ENCODE data around the gene CGNL1.

CGNL1 gene

DNA sequence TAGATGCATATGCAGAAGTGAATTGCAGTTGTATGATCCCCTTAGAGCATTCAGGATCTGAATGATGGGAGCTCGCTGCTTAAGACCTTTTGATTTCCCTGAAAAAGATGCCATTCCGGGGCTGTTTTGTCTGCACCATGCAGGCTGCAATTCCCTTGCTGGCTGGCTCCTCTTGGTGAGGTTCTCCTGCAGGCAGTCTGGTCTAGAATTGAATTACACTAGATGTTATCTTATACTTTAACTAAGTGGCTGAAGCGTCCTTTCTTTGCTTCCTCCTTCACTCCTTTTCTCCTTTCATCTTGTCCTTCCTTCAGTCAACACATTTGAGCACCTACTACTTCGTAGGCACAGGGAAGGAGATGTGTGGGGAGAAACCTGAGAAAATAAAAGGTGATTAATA, 196.8 kb downstream of the CGNL1 start:
- Histone ChIP-seq H2AFZ (ENCODE audit: low read length) (no peak overlapping the region), H3K27me3 (ENCODE audit: insufficient read depth, low read length, poor library complexity, severe bottlenecking) (no peaks in the 10 kb centered on the region), H3K9me3 (ENCODE audit: insufficient read depth, low read depth, low read length) (no peaks in the 10 kb centered on the region), H3F3A (ENCODE audit: low read depth) (no peaks in the 10 kb centered on the region), H3K9ac (ENCODE audit: low read depth, low read length, poor library complexity, severe bottlenecking) (no peak overlapping the region), H3K4me3 (ENCODE audit: low read length, poor library complexity, severe bottlenecking) (no peak overlapping the region), H3K4me2 (ENCODE audit: low read depth, low read length, poor library complexity, severe bottlenecking) (no peak overlapping the region), H3K36me3 (ENCODE audit: insufficient read depth, low read length) (no peaks in the 10 kb centered on the region), H3K79me2 (ENCODE audit: insufficient read depth, low read length) (no peaks in the 10 kb centered on the region), H4K20me1 (ENCODE audit: insufficient read depth, low read length, poor library complexity, severe bottlenecking) (no peaks in the 10 kb centered on the region), H3K4me1 (ENCODE audit: insufficient read depth, low read length, poor library complexity, severe bottlenecking) (no peaks in the 10 kb centered on the region), H3K9me2 (replicated peaks; ENCODE audit: low read depth, low read length) (no peaks in the 10 kb centered on the region)
- TF ChIP-seq, protein P1, sequence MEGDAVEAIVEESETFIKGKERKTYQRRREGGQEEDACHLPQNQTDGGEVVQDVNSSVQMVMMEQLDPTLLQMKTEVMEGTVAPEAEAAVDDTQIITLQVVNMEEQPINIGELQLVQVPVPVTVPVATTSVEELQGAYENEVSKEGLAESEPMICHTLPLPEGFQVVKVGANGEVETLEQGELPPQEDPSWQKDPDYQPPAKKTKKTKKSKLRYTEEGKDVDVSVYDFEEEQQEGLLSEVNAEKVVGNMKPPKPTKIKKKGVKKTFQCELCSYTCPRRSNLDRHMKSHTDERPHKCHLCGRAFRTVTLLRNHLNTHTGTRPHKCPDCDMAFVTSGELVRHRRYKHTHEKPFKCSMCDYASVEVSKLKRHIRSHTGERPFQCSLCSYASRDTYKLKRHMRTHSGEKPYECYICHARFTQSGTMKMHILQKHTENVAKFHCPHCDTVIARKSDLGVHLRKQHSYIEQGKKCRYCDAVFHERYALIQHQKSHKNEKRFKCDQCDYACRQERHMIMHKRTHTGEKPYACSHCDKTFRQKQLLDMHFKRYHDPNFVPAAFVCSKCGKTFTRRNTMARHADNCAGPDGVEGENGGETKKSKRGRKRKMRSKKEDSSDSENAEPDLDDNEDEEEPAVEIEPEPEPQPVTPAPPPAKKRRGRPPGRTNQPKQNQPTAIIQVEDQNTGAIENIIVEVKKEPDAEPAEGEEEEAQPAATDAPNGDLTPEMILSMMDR (conservative IDR thresholded peaks at IDR 0.05; ENCODE audit: low read length): no peak
- TF ChIP-seq EZH2phosphoT487 (IDR thresholded peaks at IDR 0.05; ENCODE audit: borderline replicate concordance): no peak

DNA sequence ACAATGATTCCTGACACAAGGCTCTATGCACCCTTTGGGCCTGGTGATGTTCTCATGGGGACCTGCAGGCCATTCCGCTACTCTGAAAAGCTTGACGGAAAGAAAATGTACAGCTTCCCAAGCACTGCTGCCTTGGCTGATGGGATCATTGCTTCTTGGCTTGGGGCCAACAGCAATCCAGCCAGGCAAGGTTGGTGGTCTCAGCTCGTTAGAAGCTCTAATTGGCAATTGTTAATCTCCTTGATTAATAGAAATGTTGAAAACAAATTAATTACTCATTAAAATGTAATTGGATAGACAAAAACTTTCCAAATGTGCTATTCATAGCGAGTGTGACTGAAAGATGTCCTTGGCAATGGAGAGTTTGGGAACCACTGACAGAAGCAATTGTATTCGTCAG, 199.1 kb downstream of the CGNL1 start:
- no peaks in the 10 kb centered on the region for H4K20me1 ChIP-seq (ENCODE audit: insufficient read depth, low read length, poor library complexity, severe bottlenecking)
- no peak for TF ChIP-seq EZH2phosphoT487 (IDR thresholded peaks at IDR 0.05; ENCODE audit: borderline replicate concordance)
- TF ChIP-seq, protein P1 (conservative IDR thresholded peaks at IDR 0.05; ENCODE audit: low read length): no peak
- H3K9me2 ChIP-seq (replicated peaks; ENCODE audit: low read depth, low read length): no peaks in the 10 kb centered on the region
- no peak overlapping the region for H3K4me3 ChIP-seq (ENCODE audit: low read length, poor library complexity, severe bottlenecking)
- H3K36me3 ChIP-seq (ENCODE audit: insufficient read depth, low read length): no peaks in the 10 kb centered on the region
- no peaks in the 10 kb centered on the region for H3K79me2 ChIP-seq (ENCODE audit: insufficient read depth, low read length)
- no peak overlapping the region for H3K4me2 ChIP-seq (ENCODE audit: low read depth, low read length, poor library complexity, severe bottlenecking)
- H2AFZ ChIP-seq (ENCODE audit: low read length): no peak overlapping the region
- H3K9me3 ChIP-seq (ENCODE audit: insufficient read depth, low read depth, low read length): no peaks in the 10 kb centered on the region
- H3K27me3 ChIP-seq (ENCODE audit: insufficient read depth, low read length, poor library complexity, severe bottlenecking): no peaks in the 10 kb centered on the region
- H3F3A ChIP-seq (ENCODE audit: low read depth): no peaks in the 10 kb centered on the region
- no peak overlapping the region for H3K9ac ChIP-seq (ENCODE audit: low read depth, low read length, poor library complexity, severe bottlenecking)
- H3K4me1 ChIP-seq (ENCODE audit: insufficient read depth, low read length, poor library complexity, severe bottlenecking): no peaks in the 10 kb centered on the region

DNA sequence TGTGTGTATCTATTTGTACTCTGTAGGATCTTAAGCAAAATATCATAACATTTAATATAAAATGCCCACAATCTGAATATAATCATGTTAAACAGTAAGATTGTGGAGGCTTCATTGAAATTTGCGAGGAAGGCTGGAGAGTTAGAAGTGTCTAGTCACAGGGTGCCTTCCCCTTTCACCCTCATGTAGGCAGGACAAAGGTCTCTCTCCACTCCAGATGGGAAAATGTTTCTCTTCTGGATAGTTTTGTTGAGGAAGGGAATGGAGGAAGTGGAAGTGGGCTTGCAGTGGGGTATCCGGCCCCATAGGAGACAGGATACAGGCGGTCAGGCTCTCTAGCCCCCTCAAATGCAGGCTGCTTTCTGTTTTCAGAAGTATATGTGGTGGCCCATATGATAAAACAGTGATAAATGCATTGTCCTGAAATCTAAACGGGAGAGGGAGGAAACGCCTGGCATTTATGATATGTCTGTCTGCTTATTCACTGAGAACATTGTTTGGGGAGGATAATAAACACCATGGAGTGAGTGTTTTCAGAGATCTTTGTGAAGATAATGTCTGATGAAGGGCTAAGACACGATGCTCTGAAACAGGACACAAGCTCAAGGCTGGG, 202.1 kb downstream of the CGNL1 start:
- H3K4me2 ChIP-seq (ENCODE audit: low read depth, low read length, poor library complexity, severe bottlenecking): no peak overlapping the region
- no peak overlapping the region for H2AFZ ChIP-seq (ENCODE audit: low read length)
- H3K9me3 ChIP-seq (ENCODE audit: insufficient read depth, low read depth, low read length): no peaks in the 10 kb centered on the region
- no peaks in the 10 kb centered on the region for H3K27me3 ChIP-seq (ENCODE audit: insufficient read depth, low read length, poor library complexity, severe bottlenecking)
- TF ChIP-seq, protein P1 (conservative IDR thresholded peaks at IDR 0.05; ENCODE audit: low read length): no peak
- TF ChIP-seq EZH2phosphoT487 (IDR thresholded peaks at IDR 0.05; ENCODE audit: borderline replicate concordance): no peak
- H3K9me2 ChIP-seq (replicated peaks; ENCODE audit: low read depth, low read length): no peaks in the 10 kb centered on the region
- H3K9ac ChIP-seq (ENCODE audit: low read depth, low read length, poor library complexity, severe bottlenecking): no peak overlapping the region
- H3F3A ChIP-seq (ENCODE audit: low read depth): no peaks in the 10 kb centered on the region
- no peaks in the 10 kb centered on the region for H3K36me3 ChIP-seq (ENCODE audit: insufficient read depth, low read length)
- no peaks in the 10 kb centered on the region for H3K4me1 ChIP-seq (ENCODE audit: insufficient read depth, low read length, poor library complexity, severe bottlenecking)
- H3K79me2 ChIP-seq (ENCODE audit: insufficient read depth, low read length): no peaks in the 10 kb centered on the region
- no peaks in the 10 kb centered on the region for H4K20me1 ChIP-seq (ENCODE audit: insufficient read depth, low read length, poor library complexity, severe bottlenecking)
- H3K4me3 ChIP-seq (ENCODE audit: low read length, poor library complexity, severe bottlenecking): no peak overlapping the region

Measured in Loucy (cell line).